Mucosa of descending colon (tissue), 3 donors: ENCODE data around the gene SNED1. TPM values are rescaled to one million over a fixed set of nuclear protein-coding genes. Genes with fewer than 3 reads are reported as not detected.
A peak's percentile ranks its signal among the peaks of the same experiment; 100 is the strongest.

ENCODE experiments used
- ATAC-seq: fragments of 200-7000 bp; cut with Tn5 transposase; one replicate; pipeline ENCODE4 v1.9.1; 2020; ENCODE audit warnings: mild to moderate bottlenecking, moderate library complexity
- DNase-seq, 3 donors: peaks; one replicate each; pipeline ENCODE4 v3.0.0-alpha.2; 2020
- H3K36me3 ChIP-seq: fragments of 200-600 bp; one replicate; pipeline ENCODE4 v1.8.0; 2021; ENCODE audit warnings: low read depth, mild to moderate bottlenecking
- H3K4me1 ChIP-seq: fragments of 200-600 bp; one replicate; pipeline ENCODE4 v1.8.0; 2021; ENCODE audit warnings: low read depth, mild to moderate bottlenecking
- H3K4me3 ChIP-seq: fragments of 200-600 bp; one replicate; pipeline ENCODE4 v1.8.0; 2021; ENCODE audit warnings: mild to moderate bottlenecking
- H3K9me3 ChIP-seq: fragments of 200-600 bp; one replicate; pipeline ENCODE4 v1.8.0; 2021; ENCODE audit warnings: mild to moderate bottlenecking
- intact Hi-C, 2 donors: fragments of 100-400 bp; cut with DNase I in 1 of 2; cut with micrococcal nuclease in 1 of 2; formaldehyde crosslinking; loops; one replicate each; pipeline versions ENCODE4 v1.11.0 to v1.11.1; 2022; cut with DNase I, micrococcal nuclease
- total RNA-seq, 3 donors: library from RNA; stranded (reverse); fragmentation: NEBNext Ultra II Directional in 2 of 3; extraction: Animal tissue kit (Norgen Biotek cat#: 25700) in 2 of 3; gene quantifications; one replicate each; pipeline versions ENCODE4 v1.2.1 to v1.2.4, GENCODE V29; 2021 to 2023
- TF ChIP-seq, protein P1 (sequence below): fragments of 200-600 bp; IDR thresholded peaks from one replicate; pipeline ENCODE4 v1.8.0; 2022; ENCODE audit warnings: antibody characterized with exemption, mild to moderate bottlenecking
- donor health status: DM: no; HTN: no; CAD: no; lungs with moderate emphysema.
- donor health status: DM: no; HTN: no; CAD: no.
- donor health status: DM: no; HTN: yes; CAD: no.

Gene SNED1
- total RNA-seq, 3 donors from 2014 or later, result 7.0 to 16.3 (median 14.1) TPM

DNA sequence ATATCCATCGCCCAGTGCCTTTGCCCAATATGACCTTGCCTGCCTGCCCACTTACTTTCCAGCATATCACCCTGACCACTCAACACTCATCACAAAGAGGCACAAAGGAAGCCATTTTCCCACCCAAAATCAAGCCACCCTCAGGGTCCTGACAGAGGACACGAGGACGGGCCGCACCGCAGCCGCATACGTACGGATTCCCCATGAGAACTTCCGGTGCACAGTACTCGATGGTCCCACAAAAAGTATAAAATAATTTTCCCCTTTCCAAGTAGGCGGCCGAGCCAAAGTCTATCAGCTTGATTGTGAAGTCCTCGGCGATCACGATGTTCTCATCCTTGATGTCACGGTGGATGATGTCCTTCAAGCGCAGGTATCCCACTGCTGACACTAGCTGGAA, 113.6 kb downstream of the SNED1 start:
- Histone ChIP-seq H3K4me3 (no peak overlapping the region), H3K9me3 (no peaks in the 10 kb centered on the region), H3K36me3 (no peaks in the 10 kb centered on the region), H3K4me1 (no peaks in the 10 kb centered on the region)
- no peak for ATAC-seq
- DNase-seq, result no peak
- intact Hi-C loops, result no loop called here
- TF ChIP-seq, protein P1, sequence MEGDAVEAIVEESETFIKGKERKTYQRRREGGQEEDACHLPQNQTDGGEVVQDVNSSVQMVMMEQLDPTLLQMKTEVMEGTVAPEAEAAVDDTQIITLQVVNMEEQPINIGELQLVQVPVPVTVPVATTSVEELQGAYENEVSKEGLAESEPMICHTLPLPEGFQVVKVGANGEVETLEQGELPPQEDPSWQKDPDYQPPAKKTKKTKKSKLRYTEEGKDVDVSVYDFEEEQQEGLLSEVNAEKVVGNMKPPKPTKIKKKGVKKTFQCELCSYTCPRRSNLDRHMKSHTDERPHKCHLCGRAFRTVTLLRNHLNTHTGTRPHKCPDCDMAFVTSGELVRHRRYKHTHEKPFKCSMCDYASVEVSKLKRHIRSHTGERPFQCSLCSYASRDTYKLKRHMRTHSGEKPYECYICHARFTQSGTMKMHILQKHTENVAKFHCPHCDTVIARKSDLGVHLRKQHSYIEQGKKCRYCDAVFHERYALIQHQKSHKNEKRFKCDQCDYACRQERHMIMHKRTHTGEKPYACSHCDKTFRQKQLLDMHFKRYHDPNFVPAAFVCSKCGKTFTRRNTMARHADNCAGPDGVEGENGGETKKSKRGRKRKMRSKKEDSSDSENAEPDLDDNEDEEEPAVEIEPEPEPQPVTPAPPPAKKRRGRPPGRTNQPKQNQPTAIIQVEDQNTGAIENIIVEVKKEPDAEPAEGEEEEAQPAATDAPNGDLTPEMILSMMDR, result no peak

DNA sequence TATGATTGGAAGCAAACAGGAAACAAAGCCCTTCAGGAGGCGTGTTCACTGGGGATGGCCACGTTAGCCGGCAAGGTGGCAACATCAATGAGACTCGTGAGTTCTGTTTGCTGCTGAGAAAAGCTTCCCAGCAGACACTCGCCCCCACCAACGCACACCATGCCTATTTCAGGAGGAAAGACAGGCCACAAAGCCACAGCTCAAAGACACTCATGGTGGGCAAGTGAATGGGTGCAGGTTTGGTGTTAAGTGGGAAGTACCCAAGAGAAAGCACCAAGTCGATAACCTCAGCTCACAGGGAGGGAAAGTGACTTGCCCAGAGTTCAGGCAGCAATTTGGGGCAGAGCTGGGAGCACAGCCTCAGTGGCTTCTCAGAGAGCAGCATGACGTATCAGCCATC, 114.2 kb downstream of the SNED1 start:
- DNase-seq (no peak), ATAC-seq (no peak)
- no peaks in the 10 kb centered on the region for H3K4me1 ChIP-seq
- no peak overlapping the region for H3K4me3 ChIP-seq
- TF ChIP-seq, protein P1, result no peak
- intact Hi-C loops, result no loop called here
- H3K9me3 ChIP-seq, result no peaks in the 10 kb centered on the region
- H3K36me3 ChIP-seq, result no peaks in the 10 kb centered on the region

DNA sequence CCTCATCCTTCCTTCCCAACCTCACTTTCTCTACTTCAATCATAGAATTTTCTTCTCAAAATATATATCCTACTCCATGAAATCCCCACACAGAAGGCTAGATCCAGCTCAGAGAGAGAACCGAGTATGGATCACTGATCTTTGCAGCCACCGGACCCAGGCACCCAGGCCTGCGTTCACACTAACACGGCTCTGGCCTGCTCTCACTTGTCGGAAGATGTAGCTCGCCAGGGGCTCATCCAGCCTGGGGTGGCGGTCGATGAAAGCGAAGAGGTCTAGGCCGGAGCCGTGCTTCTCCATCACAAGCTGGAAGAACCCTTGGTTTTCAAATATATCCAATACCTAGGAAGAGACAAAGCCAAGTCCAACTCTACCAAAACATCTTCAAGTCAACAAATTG, 116.4 kb downstream of the SNED1 start:
- intact Hi-C loops, result no loop called here
- no peaks in the 10 kb centered on the region for H3K4me1 ChIP-seq
- TF ChIP-seq, protein P1, result no peak
- DNase-seq (no peak), ATAC-seq (no peak)
- no peaks in the 10 kb centered on the region for H3K36me3 ChIP-seq
- H3K4me3 ChIP-seq, result no peak overlapping the region
- no peaks in the 10 kb centered on the region for H3K9me3 ChIP-seq

DNA sequence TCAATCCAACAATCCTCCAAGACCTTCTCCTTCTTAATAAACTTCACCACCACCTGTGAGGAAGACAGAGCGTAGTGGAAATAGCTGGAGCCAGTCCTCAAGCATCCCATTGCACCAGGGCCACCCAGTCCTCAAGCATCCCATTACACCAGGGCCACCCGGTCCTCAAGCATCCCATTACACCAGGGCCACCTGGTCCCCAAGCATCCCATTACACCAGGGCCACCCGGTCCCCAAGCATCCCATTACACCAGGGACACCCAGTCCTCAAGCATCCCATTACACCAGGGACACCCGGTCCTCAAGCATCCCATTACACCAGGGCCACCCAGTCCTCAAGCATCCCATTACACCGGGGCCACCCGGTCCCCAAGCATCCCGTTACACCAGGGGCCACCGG, 116.9 kb downstream of the SNED1 start:
- Histone ChIP-seq H3K9me3 (no peaks in the 10 kb centered on the region), H3K4me3 (no peak overlapping the region), H3K36me3 (no peaks in the 10 kb centered on the region), H3K4me1 (no peaks in the 10 kb centered on the region)
- intact Hi-C loops, result no loop called here
- no peak for DNase-seq
- ATAC-seq, result no peak
- TF ChIP-seq, protein P1, result no peak

DNA sequence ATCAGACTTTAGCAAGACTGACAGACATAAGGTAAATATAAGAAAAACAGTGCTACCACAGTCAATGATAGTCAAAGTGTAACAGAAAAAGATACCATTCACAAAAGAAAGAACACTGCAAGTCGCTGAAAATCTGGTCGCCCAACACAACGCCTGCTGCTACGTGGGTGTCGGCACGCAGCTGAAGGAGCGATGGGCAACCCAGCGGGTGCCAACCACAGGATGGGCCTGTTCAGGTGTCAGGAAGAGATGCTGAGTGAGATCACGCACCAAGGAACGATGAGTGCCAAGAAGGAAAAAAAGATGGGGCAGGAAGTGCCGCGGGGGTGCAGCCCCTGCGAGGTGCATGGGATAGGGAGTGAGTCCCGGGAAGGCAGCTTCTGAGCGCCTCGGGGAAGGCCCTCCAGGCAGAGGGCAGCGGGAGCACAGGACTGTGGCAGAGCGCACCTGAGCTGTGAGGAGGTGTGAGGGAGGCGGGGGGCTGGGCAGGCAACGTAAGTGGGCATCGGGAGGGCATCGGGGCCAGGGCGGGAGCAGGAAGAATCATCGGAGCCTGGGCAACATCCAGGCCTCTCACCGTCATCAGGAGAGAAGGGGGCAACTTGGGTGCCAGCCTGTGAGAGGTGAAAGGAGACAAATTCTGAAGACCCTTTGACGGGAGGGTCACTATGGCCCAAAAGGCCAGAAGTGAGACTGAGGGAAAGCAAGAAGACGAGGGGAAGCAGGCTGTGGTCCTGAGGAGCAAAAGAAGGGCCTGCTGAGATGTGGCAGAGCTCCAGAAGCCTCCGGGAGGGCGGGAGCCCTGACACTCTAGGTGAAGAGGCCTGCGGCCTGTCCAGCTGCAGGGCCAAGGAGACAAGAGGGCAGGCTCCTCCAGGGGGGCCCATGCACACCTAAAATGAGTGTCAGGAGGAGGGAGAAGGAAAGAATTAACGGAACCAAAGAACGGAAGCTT, 118.5 kb downstream of the SNED1 start:
- ATAC-seq (no peak), DNase-seq (peak in 1 of 3 donors; percentile 36)
- H3K36me3 ChIP-seq, result no peaks in the 10 kb centered on the region
- no peak overlapping the region for H3K4me3 ChIP-seq
- H3K4me1 ChIP-seq, result no peaks in the 10 kb centered on the region
- TF ChIP-seq, protein P1, result no peak
- intact Hi-C loops, result no loop called here
- H3K9me3 ChIP-seq, result no peaks in the 10 kb centered on the region
